Measurements from ENCODE around the gene GLDN.

DNA sequence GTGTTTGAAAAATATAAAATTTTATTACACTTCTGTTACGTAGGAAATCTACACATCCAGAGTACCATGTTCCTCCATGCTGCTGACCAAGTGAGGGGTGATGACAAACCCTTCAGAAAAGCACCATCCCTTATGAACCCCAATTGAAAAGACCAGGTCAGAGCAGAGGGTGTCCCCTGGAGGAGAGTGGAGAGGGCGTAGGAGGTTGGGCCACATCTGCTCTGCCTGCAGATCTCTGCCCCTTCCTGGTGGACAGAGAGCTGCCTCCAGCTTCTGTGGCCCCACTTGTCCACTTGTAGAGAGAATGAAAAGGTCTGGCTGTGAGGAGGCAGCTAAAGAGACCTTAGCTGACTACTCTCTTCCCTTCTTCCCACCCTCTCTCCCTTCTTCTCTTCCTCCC lies 55.5 kb downstream of the GLDN start:
- TF ChIP-seq, protein P1, sequence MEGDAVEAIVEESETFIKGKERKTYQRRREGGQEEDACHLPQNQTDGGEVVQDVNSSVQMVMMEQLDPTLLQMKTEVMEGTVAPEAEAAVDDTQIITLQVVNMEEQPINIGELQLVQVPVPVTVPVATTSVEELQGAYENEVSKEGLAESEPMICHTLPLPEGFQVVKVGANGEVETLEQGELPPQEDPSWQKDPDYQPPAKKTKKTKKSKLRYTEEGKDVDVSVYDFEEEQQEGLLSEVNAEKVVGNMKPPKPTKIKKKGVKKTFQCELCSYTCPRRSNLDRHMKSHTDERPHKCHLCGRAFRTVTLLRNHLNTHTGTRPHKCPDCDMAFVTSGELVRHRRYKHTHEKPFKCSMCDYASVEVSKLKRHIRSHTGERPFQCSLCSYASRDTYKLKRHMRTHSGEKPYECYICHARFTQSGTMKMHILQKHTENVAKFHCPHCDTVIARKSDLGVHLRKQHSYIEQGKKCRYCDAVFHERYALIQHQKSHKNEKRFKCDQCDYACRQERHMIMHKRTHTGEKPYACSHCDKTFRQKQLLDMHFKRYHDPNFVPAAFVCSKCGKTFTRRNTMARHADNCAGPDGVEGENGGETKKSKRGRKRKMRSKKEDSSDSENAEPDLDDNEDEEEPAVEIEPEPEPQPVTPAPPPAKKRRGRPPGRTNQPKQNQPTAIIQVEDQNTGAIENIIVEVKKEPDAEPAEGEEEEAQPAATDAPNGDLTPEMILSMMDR (IDR thresholded peaks at IDR 0.05; ENCODE audit: poor library complexity, severe bottlenecking): no peak
- TF ChIP-seq, protein P2, sequence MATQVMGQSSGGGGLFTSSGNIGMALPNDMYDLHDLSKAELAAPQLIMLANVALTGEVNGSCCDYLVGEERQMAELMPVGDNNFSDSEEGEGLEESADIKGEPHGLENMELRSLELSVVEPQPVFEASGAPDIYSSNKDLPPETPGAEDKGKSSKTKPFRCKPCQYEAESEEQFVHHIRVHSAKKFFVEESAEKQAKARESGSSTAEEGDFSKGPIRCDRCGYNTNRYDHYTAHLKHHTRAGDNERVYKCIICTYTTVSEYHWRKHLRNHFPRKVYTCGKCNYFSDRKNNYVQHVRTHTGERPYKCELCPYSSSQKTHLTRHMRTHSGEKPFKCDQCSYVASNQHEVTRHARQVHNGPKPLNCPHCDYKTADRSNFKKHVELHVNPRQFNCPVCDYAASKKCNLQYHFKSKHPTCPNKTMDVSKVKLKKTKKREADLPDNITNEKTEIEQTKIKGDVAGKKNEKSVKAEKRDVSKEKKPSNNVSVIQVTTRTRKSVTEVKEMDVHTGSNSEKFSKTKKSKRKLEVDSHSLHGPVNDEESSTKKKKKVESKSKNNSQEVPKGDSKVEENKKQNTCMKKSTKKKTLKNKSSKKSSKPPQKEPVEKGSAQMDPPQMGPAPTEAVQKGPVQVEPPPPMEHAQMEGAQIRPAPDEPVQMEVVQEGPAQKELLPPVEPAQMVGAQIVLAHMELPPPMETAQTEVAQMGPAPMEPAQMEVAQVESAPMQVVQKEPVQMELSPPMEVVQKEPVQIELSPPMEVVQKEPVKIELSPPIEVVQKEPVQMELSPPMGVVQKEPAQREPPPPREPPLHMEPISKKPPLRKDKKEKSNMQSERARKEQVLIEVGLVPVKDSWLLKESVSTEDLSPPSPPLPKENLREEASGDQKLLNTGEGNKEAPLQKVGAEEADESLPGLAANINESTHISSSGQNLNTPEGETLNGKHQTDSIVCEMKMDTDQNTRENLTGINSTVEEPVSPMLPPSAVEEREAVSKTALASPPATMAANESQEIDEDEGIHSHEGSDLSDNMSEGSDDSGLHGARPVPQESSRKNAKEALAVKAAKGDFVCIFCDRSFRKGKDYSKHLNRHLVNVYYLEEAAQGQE (IDR thresholded peaks at IDR 0.05; ENCODE audit: borderline replicate concordance): no peak
- TF ChIP-seq EZH2 (IDR thresholded peaks at IDR 0.05; ENCODE audit: borderline replicate concordance, insufficient read depth, low read length, poor library complexity, severe bottlenecking): no peak

Data from neural cell (in vitro differentiated cells).